BJ (cell line): Measurements from ENCODE around the gene ZNF860. TPM values are rescaled to one million over a fixed set of nuclear protein-coding genes. Genes with fewer than 3 reads are reported as not detected.

ENCODE experiments used
- CTCF ChIA-PET: fragments of 350-600 bp; formaldehyde crosslinking; extraction: SDS; loops from one replicate; lab custom pipeline; 2021; ENCODE audit warnings: antibody characterized with exemption, inconsistent platforms; lab: Yijun Ruan, JAX
- POLR2A ChIA-PET: fragments of 300-600 bp; sonication (Branson Sonifier 250); formaldehyde crosslinking; extraction: SDS; loops from one replicate; lab custom pipeline; 2021; ENCODE audit warnings: antibody characterized with exemption; lab: Charles Lee
- DNase-seq: peaks from one replicate; pipeline ENCODE4 v3.0.0-alpha.2; 2011; ENCODE audit warnings: low read depth
- H3K27me3 ChIP-seq: 2 replicates; pipeline ENCODE4 v1.6.0; 2011; ENCODE audit warnings: low read length; ENCODE audit not compliant: control insufficient read depth, insufficient read depth
- H3K36me3 ChIP-seq: 2 replicates; pipeline ENCODE4 v1.5.1; 2011; ENCODE audit warnings: low read length; ENCODE audit not compliant: control insufficient read depth, insufficient read depth
- H3K4me3 ChIP-seq: 2 replicates; pipeline ENCODE4 v1.5.1; 2011; ENCODE audit warnings: low read depth, mild to moderate bottlenecking, control low read depth, low read length
- polyA plus RNA-seq: library from polyadenylated mRNA; depleted of rRNA; stranded (reverse); fragments of >200 nt; gene quantifications from 2 replicates; pipeline ENCODE4 v1.2.3, GENCODE V29; 2011
- TF ChIP-seq, protein P1 (sequence below): IDR thresholded peaks from 2 replicates; pipeline ENCODE4 v1.5.1; 2011; ENCODE audit warnings: low read depth, mild to moderate bottlenecking, control low read depth, inconsistent platforms, low read length, moderate library complexity; ENCODE audit not compliant: insufficient read depth

ZNF860 gene
- polyA plus RNA-seq, 1 experiment, result 0.32 TPM

GRCh38 chr3:31959951-31960792, 21.4 kb upstream of the ZNF860 start:
- Histone ChIP-seq H3K4me3 (peak overlapping the region; percentile 29), H3K27me3 (no peaks in the 10 kb centered on the region), H3K36me3 (no peaks in the 10 kb centered on the region)
- ChIA-PET POLR2A (no interaction called here), CTCF (interaction anchor here (0.6 to 1.2 kb wide), 4 partner anchors 8 to 124 kb away, joined by 3 to 4 read pairs (median 3); no protein-coding TSS in a partner anchor)
- TF ChIP-seq, protein P1, sequence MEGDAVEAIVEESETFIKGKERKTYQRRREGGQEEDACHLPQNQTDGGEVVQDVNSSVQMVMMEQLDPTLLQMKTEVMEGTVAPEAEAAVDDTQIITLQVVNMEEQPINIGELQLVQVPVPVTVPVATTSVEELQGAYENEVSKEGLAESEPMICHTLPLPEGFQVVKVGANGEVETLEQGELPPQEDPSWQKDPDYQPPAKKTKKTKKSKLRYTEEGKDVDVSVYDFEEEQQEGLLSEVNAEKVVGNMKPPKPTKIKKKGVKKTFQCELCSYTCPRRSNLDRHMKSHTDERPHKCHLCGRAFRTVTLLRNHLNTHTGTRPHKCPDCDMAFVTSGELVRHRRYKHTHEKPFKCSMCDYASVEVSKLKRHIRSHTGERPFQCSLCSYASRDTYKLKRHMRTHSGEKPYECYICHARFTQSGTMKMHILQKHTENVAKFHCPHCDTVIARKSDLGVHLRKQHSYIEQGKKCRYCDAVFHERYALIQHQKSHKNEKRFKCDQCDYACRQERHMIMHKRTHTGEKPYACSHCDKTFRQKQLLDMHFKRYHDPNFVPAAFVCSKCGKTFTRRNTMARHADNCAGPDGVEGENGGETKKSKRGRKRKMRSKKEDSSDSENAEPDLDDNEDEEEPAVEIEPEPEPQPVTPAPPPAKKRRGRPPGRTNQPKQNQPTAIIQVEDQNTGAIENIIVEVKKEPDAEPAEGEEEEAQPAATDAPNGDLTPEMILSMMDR, result no peak
- DNase-seq, result no peak

- H3K4me3 ChIP-seq, result no peak overlapping the region
- ChIA-PET POLR2A (no interaction called here), CTCF (interaction anchor here (0.6 to 1.2 kb wide), 6 partner anchors 9 to 124 kb away, joined by 3 to 4 read pairs (median 3); no protein-coding TSS in a partner anchor)
- TF ChIP-seq, protein P1, result no peak
- DNase-seq, result no peak
- no peaks in the 10 kb centered on the region for H3K36me3 ChIP-seq
- no peaks in the 10 kb centered on the region for H3K27me3 ChIP-seq
Observed at GRCh38 chr3:31960793-31961431, 20.6 kb upstream of the ZNF860 start.

- Histone ChIP-seq H3K36me3 (no peaks in the 10 kb centered on the region), H3K4me3 (no peak overlapping the region), H3K27me3 (no peaks in the 10 kb centered on the region)
- TF ChIP-seq, protein P1, result no peak
- ChIA-PET POLR2A (no interaction called here), CTCF (no interaction called here)
- DNase-seq, result no peak
Observed at GRCh38 chr3:31962801-31963205, 18.7 kb upstream of the ZNF860 start.

GRCh38 chr3:31966978-31967591, 14.5 kb upstream of the ZNF860 start:
- TF ChIP-seq, protein P1, result no peak
- H3K36me3 ChIP-seq, result no peaks in the 10 kb centered on the region
- H3K27me3 ChIP-seq, result no peaks in the 10 kb centered on the region
- no peak for DNase-seq
- ChIA-PET CTCF (interaction anchor here (0.7 to 0.8 kb wide), 4 partner anchors 15 to 506 kb away, joined by 3 to 4 read pairs (median 3); no protein-coding TSS in a partner anchor), POLR2A (no interaction called here)
- no peak overlapping the region for H3K4me3 ChIP-seq

- no peak overlapping the region for H3K4me3 ChIP-seq
- CTCF ChIA-PET, result interaction anchor here (0.7 to 0.8 kb wide), 3 partner anchors 14 to 505 kb away, joined by 3 read pairs; no protein-coding TSS in a partner anchor
Observed at GRCh38 chr3:31967592-31967991, 14.0 kb upstream of the ZNF860 start.

More at GRCh38 chr3:31967592-31967991, 14.0 kb upstream of the ZNF860 start:
- no peaks in the 10 kb centered on the region for H3K36me3 ChIP-seq
- H3K27me3 ChIP-seq, result no peaks in the 10 kb centered on the region
- POLR2A ChIA-PET, result no interaction called here
- DNase-seq, result no peak
- TF ChIP-seq, protein P1, result no peak
